Left lung (tissue), 10 donors: ENCODE results near the gene LOXL3. TPM values are rescaled to one million over a fixed set of nuclear protein-coding genes. Genes with fewer than 3 reads are reported as not detected.
A peak's percentile ranks its signal among the peaks of the same experiment; 100 is the strongest.

Source experiments
- ATAC-seq: fragments of 200-7000 bp; cut with Tn5 transposase; one replicate; pipeline ENCODE4 v1.9.1; 2020; ENCODE audit warnings: moderate library complexity
- DNase-seq, 4 donors: peaks; one replicate each; pipeline ENCODE4 v3.0.0-alpha.2; 2013 to 2020
- H3K27ac ChIP-seq, 2 donors: fragments of 200-600 bp; sonication (generic) in 1 of 2; one replicate each; pipeline versions ENCODE4 v1.5.0 to v1.8.0; 2020 to 2021
- H3K27me3 ChIP-seq, 2 donors: fragments of 200-600 bp; sonication (generic) in 1 of 2; one replicate each; pipeline versions ENCODE4 v1.5.0 to v1.8.0; 2020 to 2021
- H3K36me3 ChIP-seq, 2 donors: fragments of 200-600 bp; sonication (generic) in 1 of 2; one replicate each; pipeline versions ENCODE4 v1.5.0 to v1.8.0; 2020 to 2021
- H3K4me1 ChIP-seq, 2 donors: fragments of 200-600 bp; one replicate each; pipeline ENCODE4 v1.8.0; 2021
- H3K4me3 ChIP-seq, 2 donors: fragments of 200-600 bp; sonication (generic) in 1 of 2; one replicate each; pipeline versions ENCODE4 v1.5.0 to v1.8.0; 2020 to 2021; ENCODE audit warnings: mild to moderate bottlenecking in 1 of 2
- H3K9me3 ChIP-seq, 2 donors: fragments of 200-600 bp; sonication (generic) in 1 of 2; one replicate each; pipeline versions ENCODE4 v1.5.0 to v1.8.0; 2020 to 2021
- CTCF ChIP-seq, 2 donors: fragments of 200-600 bp; sonication (generic) in 1 of 2; IDR thresholded peaks; one replicate each; pipeline versions ENCODE4 v1.5.0 to v1.8.0; 2021; ENCODE audit warnings: antibody characterized with exemption in 2 of 2
- intact Hi-C, 2 donors: fragments of 100-400 bp; cut with DNase I; formaldehyde crosslinking; loops; one replicate each; pipeline versions ENCODE4 v1.11.2 to v1.14.2; 2022
- polyA plus RNA-seq, 6 donors: library from polyadenylated mRNA; unstranded; fragments of 120-200 nt; gene quantifications; one replicate each; pipeline ENCODE4 v1.2.1, GENCODE V29; 2013; ENCODE audit not compliant: insufficient read length in 6 of 6
- total RNA-seq, 2 donors: library from RNA; stranded (reverse); fragmentation: NEBNext Ultra II Directional; extraction: Animal tissue kit (Norgen Biotek cat#: 25700); gene quantifications; one replicate each; pipeline ENCODE4 v1.2.1, GENCODE V29; 2021
- donor health status: DM: no; HTN: yes; CAD: no.
- donor health status: DM: no; HTN: no; CAD: no.

The LOXL3 gene
- total and polyA plus RNA-seq, 8 donors, result 8.4 to 12.2 (median 10.0) TPM

GRCh38 chr2:74560591-74560990 lies 6.8 kb upstream of the LOXL3 start:
- H3K9me3 ChIP-seq, result no peaks in the 10 kb centered on the region
- H3K27ac ChIP-seq, result no peak overlapping the region
- DNase-seq (no peak), ATAC-seq (no peak)
- H3K4me1 ChIP-seq, result peaks cover 0 to 31% of the 10 kb centered on the region in 2 donors
- intact Hi-C loops, result no loop called here
- H3K36me3 ChIP-seq, result peaks cover 0 to 11% of the 10 kb centered on the region in 2 donors
- H3K27me3 ChIP-seq, result peaks cover 0 to 7% of the 10 kb centered on the region in 2 donors
- no peak overlapping the region for H3K4me3 ChIP-seq
- no peak for TF ChIP-seq CTCF (IDR thresholded peaks at IDR 0.05)

- ATAC-seq (no peak), DNase-seq (no peak)
- H3K4me1 ChIP-seq, result peaks cover 6 to 38% of the 10 kb centered on the region in 2 donors
- intact Hi-C loops, result no loop called here
- peaks cover 0 to 7% of the 10 kb centered on the region in 2 donors for H3K27me3 ChIP-seq
- H3K4me3 ChIP-seq, result no peak overlapping the region
- H3K36me3 ChIP-seq, result peaks cover 0 to 11% of the 10 kb centered on the region in 2 donors
- H3K9me3 ChIP-seq, result no peaks in the 10 kb centered on the region
- no peak overlapping the region for H3K27ac ChIP-seq
- no peak for TF ChIP-seq CTCF (IDR thresholded peaks at IDR 0.05)
These were observed 6.2 kb upstream of the LOXL3 start for GRCh38 chr2:74559912-74560311.

GRCh38 chr2:74558284-74559230 lies 4.8 kb upstream of the LOXL3 start:
- H3K36me3 ChIP-seq, result peaks cover 0 to 11% of the 10 kb centered on the region in 2 donors
- DNase-seq, result no peak
- peaks cover 7 to 41% of the 10 kb centered on the region in 2 donors for H3K4me1 ChIP-seq
- peak overlapping the region in 1 of 2 donors; percentile 57 for H3K27ac ChIP-seq
- TF ChIP-seq CTCF (IDR thresholded peaks at IDR 0.05), result no peak
- no peak for ATAC-seq
- intact Hi-C loops, result no loop called here
- no peaks in the 10 kb centered on the region for H3K9me3 ChIP-seq
- no peak overlapping the region for H3K4me3 ChIP-seq
- H3K27me3 ChIP-seq, result peaks cover 0 to 7% of the 10 kb centered on the region in 2 donors

- intact Hi-C loops, result no loop called here
- H3K4me1 ChIP-seq, result peaks cover 13 to 47% of the 10 kb centered on the region in 2 donors
- ATAC-seq, result no peak
- peaks cover 0 to 7% of the 10 kb centered on the region in 2 donors for H3K27me3 ChIP-seq
- no peak for DNase-seq
- H3K4me3 ChIP-seq, result no peak overlapping the region
- TF ChIP-seq CTCF (IDR thresholded peaks at IDR 0.05), result no peak
- peak overlapping the region in 1 of 2 donors; percentile 28 for H3K27ac ChIP-seq
- H3K9me3 ChIP-seq, result no peaks in the 10 kb centered on the region
- peaks cover 0 to 11% of the 10 kb centered on the region in 2 donors for H3K36me3 ChIP-seq
These were observed 3.2 kb upstream of the LOXL3 start for GRCh38 chr2:74556831-74557370.

- intact Hi-C loops, result no loop called here
- ATAC-seq (no peak), DNase-seq (no peak)
- peak overlapping the region in 1 of 2 donors; percentile 95 for H3K4me3 ChIP-seq
- no peaks in the 10 kb centered on the region for H3K9me3 ChIP-seq
- no peak for TF ChIP-seq CTCF (IDR thresholded peaks at IDR 0.05)
- peaks cover 0 to 11% of the 10 kb centered on the region in 2 donors for H3K36me3 ChIP-seq
- peaks cover 13 to 47% of the 10 kb centered on the region in 2 donors for H3K4me1 ChIP-seq
- H3K27me3 ChIP-seq, result peaks cover 0 to 7% of the 10 kb centered on the region in 2 donors
- H3K27ac ChIP-seq, result peak overlapping the region; percentile 33 to 93
These were observed 2.4 kb upstream of the LOXL3 start for GRCh38 chr2:74556159-74556558.
